Nephron (organoid): ENCODE data around the gene GALR3.

Source experiments
- H3K27ac Mint-ChIP-seq, 3 experiments: 2 replicates each; pipeline ENCODE4 v1.8.0; 2020; ENCODE audit warnings: mixed read lengths in 3 of 3, mild to moderate bottlenecking in 2 of 3, moderate library complexity in 1 of 3
- H3K27me3 Mint-ChIP-seq: 2 replicates; pipeline ENCODE4 v1.8.0; 2021; ENCODE audit warnings: low read depth, mild to moderate bottlenecking, moderate library complexity, mixed read lengths
- H3K36me3 Mint-ChIP-seq: 2 replicates; pipeline ENCODE4 v1.8.0; 2020; ENCODE audit warnings: low read depth, mixed read lengths
- H3K4me1 Mint-ChIP-seq: 2 replicates; pipeline ENCODE4 v1.8.0; 2020; ENCODE audit warnings: mixed read lengths
- H3K4me3 Mint-ChIP-seq, 3 experiments: 2 replicates each; pipeline ENCODE4 v1.8.0; 2020; ENCODE audit warnings: mild to moderate bottlenecking in 3 of 3, mixed read lengths in 3 of 3, moderate library complexity in 2 of 3
- H3K9me3 Mint-ChIP-seq: 2 replicates; pipeline ENCODE4 v1.8.0; 2020; ENCODE audit warnings: mixed read lengths
- TF ChIP-seq, protein P1 (sequence below), 3 experiments: fragments of 200-600 bp; sonication (generic); IDR thresholded peaks; one replicate each; pipeline ENCODE4 v1.5.0; 2021; ENCODE audit warnings: antibody characterized with exemption in 3 of 3; ENCODE audit not compliant: unreplicated experiment in 3 of 3

The GALR3 gene

DNA sequence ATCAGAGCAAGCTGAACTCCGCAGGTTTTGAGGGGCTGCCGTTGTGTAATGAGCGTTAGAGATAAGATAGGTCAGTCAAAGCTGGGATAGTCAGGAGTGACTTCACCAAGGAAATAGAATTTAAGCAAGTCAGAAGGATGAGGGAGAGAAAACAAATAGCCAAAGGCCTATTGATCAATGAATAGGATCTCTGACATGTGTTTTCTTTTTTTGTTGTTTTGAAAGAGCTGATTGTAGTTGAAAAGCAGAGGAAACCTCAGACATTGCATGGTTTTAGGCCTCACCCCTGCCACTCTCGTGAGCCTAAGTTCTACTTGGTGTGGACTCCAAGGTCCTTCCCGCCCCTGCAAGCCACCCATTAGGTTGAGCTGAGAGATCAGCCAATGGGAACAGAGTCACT is 29.2 kb downstream of the GALR3 start:
- Mint-ChIP-seq H3K4me3 (peak overlapping the region in 1 of 3 experiments; percentile 32), H3K4me1 (peaks cover 22% of the 10 kb centered on the region), H3K36me3 (peaks cover 58% of the 10 kb centered on the region), H3K27me3 (no peaks in the 10 kb centered on the region), H3K27ac (no peak overlapping the region), H3K9me3 (peaks cover 6% of the 10 kb centered on the region)
- TF ChIP-seq, protein P1, sequence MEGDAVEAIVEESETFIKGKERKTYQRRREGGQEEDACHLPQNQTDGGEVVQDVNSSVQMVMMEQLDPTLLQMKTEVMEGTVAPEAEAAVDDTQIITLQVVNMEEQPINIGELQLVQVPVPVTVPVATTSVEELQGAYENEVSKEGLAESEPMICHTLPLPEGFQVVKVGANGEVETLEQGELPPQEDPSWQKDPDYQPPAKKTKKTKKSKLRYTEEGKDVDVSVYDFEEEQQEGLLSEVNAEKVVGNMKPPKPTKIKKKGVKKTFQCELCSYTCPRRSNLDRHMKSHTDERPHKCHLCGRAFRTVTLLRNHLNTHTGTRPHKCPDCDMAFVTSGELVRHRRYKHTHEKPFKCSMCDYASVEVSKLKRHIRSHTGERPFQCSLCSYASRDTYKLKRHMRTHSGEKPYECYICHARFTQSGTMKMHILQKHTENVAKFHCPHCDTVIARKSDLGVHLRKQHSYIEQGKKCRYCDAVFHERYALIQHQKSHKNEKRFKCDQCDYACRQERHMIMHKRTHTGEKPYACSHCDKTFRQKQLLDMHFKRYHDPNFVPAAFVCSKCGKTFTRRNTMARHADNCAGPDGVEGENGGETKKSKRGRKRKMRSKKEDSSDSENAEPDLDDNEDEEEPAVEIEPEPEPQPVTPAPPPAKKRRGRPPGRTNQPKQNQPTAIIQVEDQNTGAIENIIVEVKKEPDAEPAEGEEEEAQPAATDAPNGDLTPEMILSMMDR (IDR thresholded peaks at IDR 0.05; ENCODE audit: unreplicated experiment in 3 of 3): no peak

DNA sequence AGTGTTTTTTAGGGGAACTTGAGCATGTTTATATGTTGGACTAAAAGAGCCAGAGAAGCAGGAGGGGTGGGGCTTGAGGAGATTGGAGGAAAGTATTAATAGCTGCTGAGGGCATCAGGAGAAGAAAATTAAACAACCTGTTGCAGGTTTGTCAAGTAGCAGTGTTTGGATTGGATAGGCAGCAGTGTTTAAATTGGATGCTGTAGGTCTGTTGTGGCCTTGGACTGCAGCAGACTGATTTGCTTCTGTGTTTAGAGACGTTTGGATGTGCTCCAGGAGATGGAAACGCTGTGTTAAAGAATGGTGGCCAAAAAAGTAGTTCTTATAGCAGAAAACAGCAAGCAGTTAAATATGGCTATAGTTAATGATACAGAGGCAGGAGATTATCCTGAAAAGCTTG is 31.8 kb downstream of the GALR3 start:
- H3K9me3 Mint-ChIP-seq: no peaks in the 10 kb centered on the region
- H3K27ac Mint-ChIP-seq: no peak overlapping the region
- TF ChIP-seq, protein P1 (IDR thresholded peaks at IDR 0.05; ENCODE audit: unreplicated experiment in 3 of 3): no peak
- H3K36me3 Mint-ChIP-seq: peaks cover 66% of the 10 kb centered on the region
- no peaks in the 10 kb centered on the region for H3K27me3 Mint-ChIP-seq
- no peak overlapping the region for H3K4me3 Mint-ChIP-seq
- peaks cover 9% of the 10 kb centered on the region for H3K4me1 Mint-ChIP-seq

DNA sequence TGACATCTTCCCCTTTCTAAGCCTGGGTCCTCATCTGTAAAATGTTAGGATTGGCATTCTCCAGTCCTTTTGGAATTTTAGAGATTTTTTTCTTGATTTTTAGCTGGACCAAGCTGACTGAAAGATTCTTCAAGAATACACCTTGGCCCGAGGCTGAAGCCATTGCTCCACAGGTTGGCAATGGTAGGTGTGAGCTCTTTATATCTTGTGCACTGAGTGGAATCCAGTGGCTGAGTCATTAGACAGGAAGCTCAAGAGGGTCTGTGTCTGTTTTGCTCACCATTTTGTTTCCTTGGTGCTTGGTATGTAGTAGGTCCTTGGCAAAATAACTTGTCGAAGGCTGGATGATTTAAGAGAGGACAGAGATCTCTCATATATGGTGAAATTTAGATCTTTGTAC is 32.3 kb downstream of the GALR3 start:
- Mint-ChIP-seq H3K9me3 (no peaks in the 10 kb centered on the region), H3K27me3 (no peaks in the 10 kb centered on the region), H3K27ac (no peak overlapping the region), H3K36me3 (peaks cover 70% of the 10 kb centered on the region), H3K4me3 (no peak overlapping the region), H3K4me1 (peaks cover 8% of the 10 kb centered on the region)
- TF ChIP-seq, protein P1 (IDR thresholded peaks at IDR 0.05; ENCODE audit: unreplicated experiment in 3 of 3): no peak

DNA sequence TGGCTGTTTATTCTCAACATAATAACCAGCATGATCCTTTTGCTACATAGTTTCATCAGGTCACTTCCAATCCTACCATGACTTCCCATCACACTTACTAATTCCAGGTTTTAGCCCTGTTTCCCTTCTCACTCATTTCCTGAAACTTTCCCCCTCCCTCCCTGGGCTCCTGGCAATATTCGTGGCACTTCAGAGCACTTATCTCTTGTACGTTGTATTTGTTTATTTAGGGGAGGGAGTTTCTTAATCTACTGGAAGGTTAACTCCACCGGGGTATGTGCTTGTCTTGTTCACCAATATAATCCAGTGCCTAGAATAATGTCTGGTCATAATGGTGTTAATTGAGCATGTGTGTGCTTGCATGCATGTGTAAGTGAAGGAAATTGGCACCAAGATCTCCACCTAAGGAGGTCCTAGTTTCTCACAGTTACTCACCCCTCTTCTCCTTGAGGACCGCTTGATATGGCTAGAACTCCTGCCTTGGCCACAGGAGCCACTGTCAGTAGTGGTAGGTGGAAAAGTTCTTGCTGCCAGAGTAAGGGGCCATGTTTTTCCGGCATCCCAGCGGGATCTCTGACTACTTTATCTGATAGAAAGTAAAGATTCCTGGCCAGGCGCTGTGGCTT is 37.7 kb downstream of the GALR3 start:
- Mint-ChIP-seq H3K4me1 (peaks cover 9% of the 10 kb centered on the region), H3K9me3 (no peaks in the 10 kb centered on the region), H3K27me3 (no peaks in the 10 kb centered on the region), H3K36me3 (peaks cover 69% of the 10 kb centered on the region), H3K4me3 (no peak overlapping the region), H3K27ac (no peak overlapping the region)
- TF ChIP-seq, protein P1 (IDR thresholded peaks at IDR 0.05; ENCODE audit: unreplicated experiment in 3 of 3): no peak

DNA sequence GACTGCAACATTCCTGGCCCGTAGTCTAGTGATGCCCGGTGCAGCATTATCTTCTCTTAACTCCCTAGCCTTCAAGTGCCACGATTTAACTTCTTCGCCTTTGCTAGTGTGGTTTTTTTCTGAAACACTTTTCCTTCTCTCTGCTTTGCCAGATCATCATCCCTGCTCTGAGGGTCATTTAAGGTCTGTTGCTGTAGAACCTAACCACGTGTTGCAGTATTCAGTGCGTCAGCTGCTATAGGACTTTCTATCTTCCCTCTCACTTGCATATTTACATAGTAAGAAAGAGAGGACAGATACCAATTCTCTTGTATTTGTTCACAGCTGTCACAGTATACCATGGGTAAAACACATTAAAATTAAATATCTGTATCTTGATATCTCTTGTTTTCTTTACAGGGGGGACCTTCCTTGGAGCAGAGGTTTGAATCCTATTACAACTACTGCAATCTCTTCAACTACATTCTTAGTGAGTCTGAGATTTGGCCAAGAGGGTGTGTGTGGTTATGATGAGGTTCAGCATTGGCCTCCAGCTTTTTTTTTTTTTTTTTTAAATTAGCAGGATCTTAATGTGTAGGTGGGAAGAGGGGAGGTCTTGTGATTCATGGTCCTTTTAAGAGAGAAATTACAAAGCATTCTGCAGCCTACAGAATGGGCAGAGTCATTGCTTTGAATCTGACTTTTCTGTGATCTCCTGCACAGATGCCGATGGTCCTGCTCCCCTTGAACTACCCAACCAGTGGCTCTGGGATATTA is 39.6 kb downstream of the GALR3 start:
- Mint-ChIP-seq H3K4me1 (peaks cover 9% of the 10 kb centered on the region), H3K9me3 (no peaks in the 10 kb centered on the region), H3K4me3 (no peak overlapping the region), H3K27me3 (no peaks in the 10 kb centered on the region), H3K36me3 (peaks cover 74% of the 10 kb centered on the region), H3K27ac (peak overlapping the region in 2 of 3 experiments; percentile 21 to 70)
- TF ChIP-seq, protein P1 (IDR thresholded peaks at IDR 0.05; ENCODE audit: unreplicated experiment in 3 of 3): no peak
